HEK293 (cell line): ENCODE results near the gene CST9L.

Source experiments
- CTCF ChIP-seq: fragments of 450-650 bp; formaldehyde crosslinking; IDR thresholded peaks from 2 replicates; pipeline ENCODE4 v1.5.1; 2016; ENCODE audit warnings: missing biosample characterization, missing genetic modification characterization
- GLI2 ChIP-seq: fragments of 450-650 bp; formaldehyde crosslinking; IDR thresholded peaks from 2 replicates; pipeline ENCODE4; 2017; ENCODE audit warnings: missing biosample characterization, missing genetic modification characterization, low read depth, borderline replicate concordance
- ZBTB8A ChIP-seq: fragments of 450-650 bp; formaldehyde crosslinking; IDR thresholded peaks from 2 replicates; pipeline ENCODE4 v1.5.1; 2016; ENCODE audit warnings: missing biosample characterization, missing genetic modification characterization
- ZNF155 ChIP-seq: fragments of 450-650 bp; formaldehyde crosslinking; IDR thresholded peaks from 2 replicates; pipeline ENCODE4 v1.5.1; 2016; ENCODE audit warnings: missing biosample characterization, missing genetic modification characterization
- ZNF23 ChIP-seq: fragments of 450-650 bp; formaldehyde crosslinking; IDR thresholded peaks from 2 replicates; pipeline ENCODE4 v1.5.1; 2016; ENCODE audit warnings: missing biosample characterization, missing genetic modification characterization, borderline replicate concordance
- ZNF701 ChIP-seq: fragments of 450-650 bp; formaldehyde crosslinking; IDR thresholded peaks from 2 replicates; pipeline ENCODE4 v1.5.1; 2016; ENCODE audit warnings: missing biosample characterization, missing genetic modification characterization

- TF ChIP-seq CTCF (tag by site-specific recombination) (no peak), GLI2 (tag by site-specific recombination) (no peak), ZBTB8A (tag by site-specific recombination) (no peak), ZNF155 (tag by site-specific recombination) (no peak), ZNF701 (tag by site-specific recombination) (no peak), ZNF23 (tag by site-specific recombination) (no peak)
These were observed 35.0 kb upstream of the CST9L start for GRCh38 chr20:23603321-23603720.
